HG03378 (cell line): ENCODE results near the gene ZNF628.
A peak's percentile ranks its signal among the peaks of the same experiment; 100 is the strongest.
"Not testable (repeated sequence)": the region's sequence is repeated elsewhere in the genome, so short reads cannot be mapped to it uniquely, and the experiment has no call there.

Experiments
- ATAC-seq: cut with Tn5 transposase; IDR thresholded peaks from one replicate; pipeline ENCODE4 v1.9.1; 2021; ENCODE audit warnings: mild to moderate bottlenecking, moderate library complexity; ENCODE audit not compliant: unreplicated experiment

ZNF628 gene

GRCh38 chr19:55494172-55494761, 17.9 kb downstream of the ZNF628 start:
- no peak for ATAC-seq

DNA sequence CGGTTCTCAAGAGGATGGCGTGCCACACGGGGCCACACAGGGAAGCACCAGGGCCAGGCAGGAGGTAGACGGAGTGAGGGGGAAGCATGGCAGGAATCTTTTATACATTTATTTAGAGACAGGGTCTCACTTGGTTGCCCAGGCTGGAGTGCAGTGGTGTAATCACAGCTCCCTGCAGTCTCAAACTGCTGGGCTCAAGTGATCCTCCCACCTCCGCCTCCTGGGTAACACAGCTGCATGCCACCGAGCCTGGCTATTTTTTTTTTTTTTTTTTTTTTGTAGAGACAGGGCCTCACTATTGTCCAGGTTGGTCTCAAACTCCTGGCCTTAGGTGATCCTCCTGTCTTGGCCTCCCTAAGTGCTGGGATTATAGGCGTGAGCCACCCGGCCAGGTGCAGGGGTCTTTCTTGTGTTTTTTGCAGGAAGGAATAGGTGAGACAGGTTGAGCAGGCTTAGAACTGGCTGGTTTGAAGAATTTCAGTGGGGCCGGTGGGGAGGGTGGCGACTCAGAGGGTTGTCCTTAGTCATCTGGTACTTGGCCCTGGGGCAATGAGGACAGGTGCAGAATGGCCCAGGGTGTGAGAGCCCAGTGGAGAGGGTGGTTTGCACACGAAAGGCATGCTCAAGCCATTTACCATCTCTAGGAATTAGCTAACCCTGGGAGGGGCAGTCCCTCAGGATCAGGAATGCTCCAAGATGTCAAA, 19.4 kb downstream of the ZNF628 start:
- no peak for ATAC-seq

DNA sequence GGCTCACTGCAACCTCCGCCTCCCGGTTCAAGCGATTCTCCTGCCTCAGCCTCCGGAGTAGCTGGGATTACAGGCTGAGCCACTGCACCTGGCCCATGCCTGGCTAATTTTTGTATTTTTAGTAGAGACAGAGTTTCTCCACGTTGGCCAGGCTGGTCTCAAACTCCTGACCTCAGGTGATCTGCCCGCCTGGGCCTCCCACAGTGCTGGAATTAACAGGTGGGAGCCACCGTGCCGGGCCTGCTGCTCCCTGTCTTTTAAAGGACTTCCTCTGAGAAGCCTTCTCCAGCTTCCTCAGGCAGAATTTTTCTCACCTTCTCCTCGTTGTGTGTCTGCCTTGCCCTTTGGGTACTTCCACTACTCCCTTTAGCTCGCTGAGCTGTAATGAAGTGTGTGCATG, 20.4 kb downstream of the ZNF628 start:
- not testable (repeated sequence) for ATAC-seq

- no peak for ATAC-seq
Measured at GRCh38 chr19:55497763-55498162, 21.3 kb downstream of the ZNF628 start.

GRCh38 chr19:55498246-55498840, 21.9 kb downstream of the ZNF628 start:
- ATAC-seq = no peak

DNA sequence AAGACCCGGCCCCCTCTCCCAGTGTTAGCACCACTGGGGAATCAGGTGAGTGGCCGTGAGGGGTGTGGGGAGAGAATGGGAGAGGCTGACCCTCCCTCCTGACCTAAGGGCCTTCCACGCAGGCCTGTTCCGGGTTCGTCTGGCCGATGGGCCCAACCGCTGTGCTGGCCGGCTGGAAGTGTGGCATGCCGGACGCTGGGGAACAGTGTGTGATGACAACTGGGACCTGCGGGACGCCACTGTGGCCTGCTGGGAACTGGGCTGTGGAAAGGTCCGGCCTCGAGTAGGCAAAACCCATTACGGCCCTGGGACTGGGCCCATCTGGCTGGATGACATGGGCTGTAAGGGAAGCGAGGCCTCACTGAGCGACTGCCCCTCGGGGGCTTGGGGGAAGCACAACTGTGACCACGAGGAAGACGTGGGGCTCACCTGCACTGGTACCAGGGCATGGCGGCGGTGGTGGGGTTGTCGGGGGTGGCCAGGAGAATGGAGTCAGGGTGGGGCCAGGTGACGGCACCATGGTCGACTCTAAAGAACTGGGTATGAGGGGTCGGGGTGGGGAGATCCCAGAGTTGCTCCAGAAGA, 24.0 kb downstream of the ZNF628 start:
- ATAC-seq = no peak

DNA sequence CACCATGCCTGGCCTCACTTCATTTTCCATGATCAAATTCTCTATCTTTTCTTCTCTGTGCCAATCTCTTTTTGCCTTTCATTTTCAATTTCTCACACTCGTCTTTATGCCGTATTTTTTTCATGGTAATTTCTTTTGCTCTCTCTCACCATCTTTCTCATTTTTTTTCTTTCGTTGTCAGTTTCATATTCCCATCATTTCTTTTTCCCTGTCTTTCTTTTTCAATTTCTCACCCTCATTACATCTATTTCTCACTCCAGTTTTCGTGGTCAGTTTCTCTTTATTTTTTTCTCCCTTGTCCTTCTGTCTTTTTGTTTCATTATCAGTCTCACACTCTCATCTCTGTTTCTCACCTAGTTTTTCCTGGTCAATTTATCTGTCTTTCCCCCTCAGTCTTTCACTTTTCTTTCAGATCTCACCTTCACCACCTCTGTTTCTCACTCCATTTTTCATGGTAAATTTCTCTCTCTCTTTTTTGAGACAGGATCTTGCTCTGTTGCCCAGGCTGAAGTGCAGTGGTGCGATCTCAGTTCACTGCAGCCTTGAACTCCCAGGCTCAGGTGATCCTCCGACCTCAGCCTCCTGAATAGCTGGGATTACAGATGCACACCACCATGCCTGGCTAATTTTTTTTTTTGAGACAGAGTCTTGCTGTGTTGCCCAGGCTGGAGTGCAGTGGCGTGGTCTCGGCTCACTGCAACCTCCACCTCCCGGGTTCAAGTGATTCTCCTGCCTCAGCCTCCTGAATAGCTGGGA, 26.0 kb downstream of the ZNF628 start:
- ATAC-seq = no peak

DNA sequence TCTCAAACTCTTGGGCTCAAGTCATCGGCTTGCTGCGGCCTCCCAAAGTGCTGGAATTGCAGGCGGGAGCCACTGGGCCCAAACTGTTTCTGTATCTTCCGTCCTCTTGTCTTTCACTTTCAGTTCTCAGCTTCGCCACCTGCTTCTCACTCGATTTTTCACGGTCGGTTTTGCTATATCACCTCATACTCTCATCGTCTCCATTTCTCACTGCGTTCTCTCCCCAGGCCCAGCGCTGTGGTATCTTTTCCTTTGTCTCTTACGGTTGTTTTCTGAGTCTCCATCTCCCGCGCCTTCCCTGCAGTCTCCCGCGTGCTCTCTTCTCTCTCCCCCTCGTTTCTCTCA, 26.7 kb downstream of the ZNF628 start:
- no peak for ATAC-seq

DNA sequence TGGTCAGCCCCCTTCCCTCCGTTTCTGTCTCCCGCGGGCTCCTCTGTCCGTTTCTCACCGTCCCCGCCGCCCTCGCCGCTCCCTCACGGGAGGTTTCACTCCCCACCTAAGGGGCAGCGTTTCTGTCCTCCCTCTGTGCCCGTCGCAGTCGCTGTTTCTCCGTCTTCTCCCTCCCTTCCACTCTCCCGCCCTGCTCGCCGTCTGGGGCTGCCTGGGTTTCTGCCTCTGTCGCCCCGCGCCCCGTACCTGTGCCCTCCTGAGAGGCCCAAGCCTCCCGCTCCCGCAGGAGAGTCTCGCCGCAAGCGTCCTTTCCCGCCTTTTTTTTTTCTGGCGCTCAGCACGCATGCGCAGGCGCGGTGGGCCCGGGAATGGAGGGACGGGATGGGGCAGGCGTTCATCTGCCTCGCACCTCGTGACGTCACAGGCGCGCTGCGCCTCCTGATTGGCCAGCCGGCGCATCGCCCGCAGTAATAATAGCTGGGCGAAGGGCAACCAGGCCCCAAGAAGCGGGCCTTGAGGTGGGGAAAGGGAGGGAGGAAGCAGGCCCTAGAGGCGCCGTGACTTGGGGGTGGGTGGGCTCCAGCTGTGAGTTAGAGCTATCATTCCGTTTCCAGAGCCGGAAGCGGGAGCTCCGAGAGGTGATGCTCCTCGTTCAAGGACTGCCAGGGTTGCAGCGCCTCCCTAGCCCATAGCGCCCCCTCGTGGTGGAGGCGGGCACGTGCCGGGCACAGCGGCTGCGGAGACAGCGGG, 27.3 kb downstream of the ZNF628 start:
- ATAC-seq = peak; percentile 84

DNA sequence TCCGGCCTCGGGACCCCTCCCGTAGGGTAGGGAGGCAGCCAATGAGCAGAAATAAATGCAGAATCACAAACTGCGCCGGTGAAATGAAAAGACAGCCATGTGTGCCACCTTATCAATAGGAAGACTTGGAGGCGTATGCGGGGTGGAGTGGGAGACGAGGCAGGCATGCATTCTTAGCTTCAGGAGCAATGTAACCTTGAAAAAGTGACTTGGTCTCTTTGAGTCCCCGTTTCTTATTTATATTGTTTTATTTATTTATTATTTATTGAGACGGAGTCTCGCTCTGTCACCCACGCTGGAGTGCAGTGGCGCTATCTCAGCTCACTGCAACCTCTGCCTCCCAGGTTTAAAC, 27.8 kb downstream of the ZNF628 start:
- no peak for ATAC-seq

- no peak for ATAC-seq
Measured at GRCh38 chr19:55504981-55505380, 28.6 kb downstream of the ZNF628 start.

DNA sequence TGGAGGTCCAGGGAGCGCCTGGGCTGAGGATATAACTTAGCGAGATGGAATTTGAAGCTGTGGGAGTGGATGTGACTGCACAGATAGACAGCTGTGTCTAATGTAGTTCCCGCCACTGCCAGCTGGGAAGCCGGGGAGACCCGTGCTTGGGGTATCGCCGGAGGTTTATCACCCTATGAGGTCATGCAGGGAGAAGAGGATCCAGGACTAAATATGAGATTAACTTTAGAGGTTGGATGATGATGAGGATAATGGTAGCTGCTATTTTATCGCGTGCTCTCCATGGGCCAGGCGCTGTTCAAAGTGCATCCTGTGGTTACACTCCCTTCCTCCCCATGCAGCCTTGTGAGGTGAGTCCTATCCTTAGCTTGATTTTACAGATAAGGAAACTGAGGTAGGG, 31.7 kb downstream of the ZNF628 start:
- no peak for ATAC-seq

- peak; percentile 88 for ATAC-seq
Measured at GRCh38 chr19:55516878-55517620, 40.6 kb downstream of the ZNF628 start.

- ATAC-seq = no peak
Measured at GRCh38 chr19:55519451-55520311, 43.3 kb downstream of the ZNF628 start.

DNA sequence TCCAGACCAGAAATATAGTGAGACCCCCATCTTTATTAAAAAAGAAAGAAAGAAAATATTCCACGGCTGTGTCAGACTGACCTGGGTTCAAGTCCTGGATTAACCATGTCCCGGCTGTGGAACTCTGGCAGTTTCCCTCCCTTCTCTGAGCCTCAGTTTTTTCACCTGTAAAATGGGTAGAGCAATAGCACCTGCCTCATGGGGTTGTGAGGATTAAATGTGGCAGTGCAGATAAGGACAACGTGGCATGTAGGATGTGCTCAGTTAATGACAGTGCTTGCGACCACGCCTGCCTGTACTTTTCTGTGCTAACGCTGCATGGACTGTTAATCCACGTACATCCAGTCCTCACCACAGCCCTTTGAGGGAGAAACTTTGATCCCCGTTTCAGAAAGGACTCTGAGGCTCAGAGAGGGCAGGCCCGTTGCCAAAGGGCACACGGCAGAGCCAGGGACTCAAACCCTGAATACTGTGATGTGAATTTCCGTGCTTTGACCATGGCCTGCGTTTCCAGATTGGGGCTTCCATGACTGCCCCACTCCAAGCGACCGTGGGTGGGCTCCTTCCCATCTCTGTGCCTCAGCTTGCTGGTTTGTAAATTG, 44.4 kb downstream of the ZNF628 start:
- ATAC-seq = no peak

- ATAC-seq = no peak
Measured at GRCh38 chr19:55525289-55526101, 49.1 kb downstream of the ZNF628 start.

- ATAC-seq = no peak
Measured at GRCh38 chr19:55526216-55527196, 50.1 kb downstream of the ZNF628 start.
